GM21786 (cell line): ENCODE measurements around the gene WDR93.
"Not testable (repeated sequence)": the region's sequence is repeated elsewhere in the genome, so short reads cannot be mapped to it uniquely, and the experiment has no call there.

Experiments used
- ATAC-seq: cut with Tn5 transposase; IDR thresholded peaks from one replicate; pipeline ENCODE4 v1.9.1; 2021; ENCODE audit not compliant: unreplicated experiment

WDR93 gene

GRCh38 chr15:89681146-89681545 is 9.5 kb upstream of the WDR93 start:
- ATAC-seq, result no peak

- no peak for ATAC-seq
Measured at GRCh38 chr15:89685995-89686394, 4.6 kb upstream of the WDR93 start.

- no peak for ATAC-seq
Measured at GRCh38 chr15:89686522-89686921, 4.1 kb upstream of the WDR93 start.

GRCh38 chr15:89689930-89690275 is 708 bp upstream of the WDR93 start:
- ATAC-seq, result not testable (repeated sequence)

- no peak for ATAC-seq
Measured at GRCh38 chr15:89693091-89693490, 2.5 kb downstream of the WDR93 start.

GRCh38 chr15:89693696-89694095 is 3.1 kb downstream of the WDR93 start:
- ATAC-seq, result no peak

- ATAC-seq, result no peak
Measured at GRCh38 chr15:89695198-89695597, 4.6 kb downstream of the WDR93 start.

- ATAC-seq, result no peak
Measured at GRCh38 chr15:89704411-89704810, 13.8 kb downstream of the WDR93 start.

GRCh38 chr15:89707577-89707976 is 17.0 kb downstream of the WDR93 start:
- ATAC-seq, result no peak

- no peak for ATAC-seq
Measured at GRCh38 chr15:89714775-89715174, 24.2 kb downstream of the WDR93 start.

GRCh38 chr15:89723031-89723430 is 32.4 kb downstream of the WDR93 start:
- no peak for ATAC-seq

- no peak for ATAC-seq
Measured at GRCh38 chr15:89724621-89725020, 34.0 kb downstream of the WDR93 start.

- no peak for ATAC-seq
Measured at GRCh38 chr15:89725064-89725463, 34.5 kb downstream of the WDR93 start.

GRCh38 chr15:89728254-89728653 is 37.6 kb downstream of the WDR93 start:
- ATAC-seq, result no peak

GRCh38 chr15:89731275-89731674 is 40.7 kb downstream of the WDR93 start:
- ATAC-seq, result no peak

GRCh38 chr15:89732451-89733172 is 42.0 kb downstream of the WDR93 start:
- ATAC-seq, result no peak

- no peak for ATAC-seq
Measured at GRCh38 chr15:89735773-89736172, 45.2 kb downstream of the WDR93 start.

- ATAC-seq, result no peak
Measured at GRCh38 chr15:89740137-89740536, 49.5 kb downstream of the WDR93 start.

GRCh38 chr15:89743011-89743410 is 52.4 kb downstream of the WDR93 start:
- ATAC-seq, result no peak

GRCh38 chr15:89743594-89743993 is 53.0 kb downstream of the WDR93 start:
- no peak for ATAC-seq

GRCh38 chr15:89745131-89745530 is 54.5 kb downstream of the WDR93 start:
- no peak for ATAC-seq

GRCh38 chr15:89745768-89746167 is 55.2 kb downstream of the WDR93 start:
- no peak for ATAC-seq

GRCh38 chr15:89746386-89746780 is 55.8 kb downstream of the WDR93 start:
- ATAC-seq, result no peak
